ENCODE data around the gene MAPK4.

The MAPK4 gene

GRCh38 chr18:50654211-50654610, 94.3 kb downstream of the MAPK4 start:
- Histone ChIP-seq H3K27me3 (ENCODE audit: control insufficient read depth, insufficient read depth, low read length) (no peaks in the 10 kb centered on the region), H3K4me1 (ENCODE audit: control insufficient read depth, insufficient read depth, low read length) (no peaks in the 10 kb centered on the region), H3K36me3 (ENCODE audit: control insufficient read depth, insufficient read depth, low read length) (no peaks in the 10 kb centered on the region), H3K27ac (ENCODE audit: low read depth, low read length) (no peak overlapping the region), H3K9me3 (ENCODE audit: control insufficient read depth, insufficient read depth, low read length) (no peaks in the 10 kb centered on the region), H3K4me3 (ENCODE audit: low read depth, low read length) (no peak overlapping the region), H3K9ac (ENCODE audit: low read depth, low read length) (no peak overlapping the region)

GRCh38 chr18:50654658-50655550, 95.0 kb downstream of the MAPK4 start:
- H3K4me3 ChIP-seq (ENCODE audit: low read depth, low read length): no peak overlapping the region
- no peak overlapping the region for H3K9ac ChIP-seq (ENCODE audit: low read depth, low read length)
- H3K4me1 ChIP-seq (ENCODE audit: control insufficient read depth, insufficient read depth, low read length): no peaks in the 10 kb centered on the region
- H3K27me3 ChIP-seq (ENCODE audit: control insufficient read depth, insufficient read depth, low read length): no peaks in the 10 kb centered on the region
- H3K27ac ChIP-seq (ENCODE audit: low read depth, low read length): no peak overlapping the region
- no peaks in the 10 kb centered on the region for H3K9me3 ChIP-seq (ENCODE audit: control insufficient read depth, insufficient read depth, low read length)
- no peaks in the 10 kb centered on the region for H3K36me3 ChIP-seq (ENCODE audit: control insufficient read depth, insufficient read depth, low read length)

DNA sequence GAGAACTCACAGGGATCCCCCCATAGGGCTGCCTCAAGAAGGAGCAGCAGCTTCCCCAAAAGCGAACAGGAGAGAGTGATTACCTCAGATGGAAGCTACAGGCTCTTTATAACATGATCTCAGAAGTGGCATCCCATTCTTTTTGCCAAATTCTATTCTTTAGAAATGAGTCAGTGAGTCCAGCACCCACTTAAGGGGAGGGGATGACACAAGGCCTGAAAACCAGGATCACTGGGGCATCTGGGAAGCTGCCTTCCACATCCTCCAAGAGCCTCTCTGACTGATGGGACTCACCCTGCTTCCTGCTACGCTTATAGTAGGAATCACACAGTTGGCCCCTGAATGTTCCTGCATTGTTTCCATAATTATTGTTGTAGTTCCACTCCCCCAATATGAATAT, 96.5 kb downstream of the MAPK4 start:
- Histone ChIP-seq H3K9ac (ENCODE audit: low read depth, low read length) (no peak overlapping the region), H3K27me3 (ENCODE audit: control insufficient read depth, insufficient read depth, low read length) (no peaks in the 10 kb centered on the region), H3K36me3 (ENCODE audit: control insufficient read depth, insufficient read depth, low read length) (no peaks in the 10 kb centered on the region), H3K27ac (ENCODE audit: low read depth, low read length) (no peak overlapping the region), H3K9me3 (ENCODE audit: control insufficient read depth, insufficient read depth, low read length) (no peaks in the 10 kb centered on the region), H3K4me1 (ENCODE audit: control insufficient read depth, insufficient read depth, low read length) (no peaks in the 10 kb centered on the region), H3K4me3 (ENCODE audit: low read depth, low read length) (no peak overlapping the region)

DNA sequence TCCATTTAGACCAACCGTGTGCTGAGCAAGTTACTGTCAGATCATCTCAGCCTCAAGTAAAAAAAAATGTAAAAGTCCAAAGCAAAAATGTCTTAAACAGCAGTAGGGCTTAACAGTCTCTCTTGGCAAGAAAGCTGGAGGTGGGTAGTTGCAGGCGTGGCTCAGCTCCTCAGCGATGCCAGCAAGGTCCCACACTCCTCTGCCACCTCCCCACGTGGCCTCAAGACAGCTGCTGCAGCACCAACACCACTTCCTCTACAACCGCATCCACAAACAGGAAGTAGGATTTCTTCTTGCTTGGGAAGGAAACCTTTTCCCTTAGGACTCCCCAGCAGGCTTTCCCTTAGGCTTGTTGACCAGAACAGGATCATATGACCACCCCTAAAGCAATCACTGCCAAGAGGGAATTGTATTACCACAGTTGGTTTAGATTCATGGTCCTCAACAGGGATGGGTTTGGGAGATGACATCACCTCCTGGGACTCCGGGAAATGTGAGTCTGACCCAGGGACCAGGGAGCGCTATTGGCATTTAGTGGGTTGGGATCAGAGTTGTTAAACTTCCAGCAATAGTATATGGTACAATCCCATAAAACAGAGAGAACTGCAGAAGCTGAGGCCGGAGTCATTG, 97.1 kb downstream of the MAPK4 start:
- no peaks in the 10 kb centered on the region for H3K36me3 ChIP-seq (ENCODE audit: control insufficient read depth, insufficient read depth, low read length)
- H3K9ac ChIP-seq (ENCODE audit: low read depth, low read length): no peak overlapping the region
- no peak overlapping the region for H3K4me3 ChIP-seq (ENCODE audit: low read depth, low read length)
- H3K27ac ChIP-seq (ENCODE audit: low read depth, low read length): no peak overlapping the region
- no peaks in the 10 kb centered on the region for H3K4me1 ChIP-seq (ENCODE audit: control insufficient read depth, insufficient read depth, low read length)
- H3K27me3 ChIP-seq (ENCODE audit: control insufficient read depth, insufficient read depth, low read length): no peaks in the 10 kb centered on the region
- H3K9me3 ChIP-seq (ENCODE audit: control insufficient read depth, insufficient read depth, low read length): no peaks in the 10 kb centered on the region

DNA sequence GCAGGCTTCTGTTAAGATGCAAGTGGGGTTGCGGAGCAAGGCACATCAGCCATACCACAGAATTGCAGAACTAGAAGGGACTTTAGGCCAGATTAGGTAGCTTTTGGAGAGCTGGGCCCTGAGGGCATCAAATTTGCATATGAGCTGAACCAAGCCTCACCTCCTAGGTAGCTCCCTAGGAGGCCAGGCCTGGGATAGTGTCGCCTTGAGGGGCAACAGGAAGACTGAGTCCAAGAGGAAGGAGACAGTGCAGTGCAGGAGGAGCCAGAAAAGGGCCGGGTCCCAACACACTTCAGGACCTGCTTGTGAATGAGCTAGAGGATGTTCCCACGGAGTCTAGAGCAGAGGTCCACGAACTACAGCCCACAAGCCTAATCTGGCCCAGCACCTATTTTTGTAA, 98.7 kb downstream of the MAPK4 start:
- H3K27me3 ChIP-seq (ENCODE audit: control insufficient read depth, insufficient read depth, low read length): no peaks in the 10 kb centered on the region
- H3K4me1 ChIP-seq (ENCODE audit: control insufficient read depth, insufficient read depth, low read length): no peaks in the 10 kb centered on the region
- H3K27ac ChIP-seq (ENCODE audit: low read depth, low read length): no peak overlapping the region
- H3K9ac ChIP-seq (ENCODE audit: low read depth, low read length): no peak overlapping the region
- no peaks in the 10 kb centered on the region for H3K36me3 ChIP-seq (ENCODE audit: control insufficient read depth, insufficient read depth, low read length)
- no peaks in the 10 kb centered on the region for H3K9me3 ChIP-seq (ENCODE audit: control insufficient read depth, insufficient read depth, low read length)
- H3K4me3 ChIP-seq (ENCODE audit: low read depth, low read length): no peak overlapping the region

GRCh38 chr18:50659091-50660003, 99.5 kb downstream of the MAPK4 start:
- H3K27me3 ChIP-seq (ENCODE audit: control insufficient read depth, insufficient read depth, low read length): no peaks in the 10 kb centered on the region
- no peaks in the 10 kb centered on the region for H3K9me3 ChIP-seq (ENCODE audit: control insufficient read depth, insufficient read depth, low read length)
- no peak overlapping the region for H3K9ac ChIP-seq (ENCODE audit: low read depth, low read length)
- H3K27ac ChIP-seq (ENCODE audit: low read depth, low read length): no peak overlapping the region
- H3K4me3 ChIP-seq (ENCODE audit: low read depth, low read length): no peak overlapping the region
- H3K4me1 ChIP-seq (ENCODE audit: control insufficient read depth, insufficient read depth, low read length): no peaks in the 10 kb centered on the region
- H3K36me3 ChIP-seq (ENCODE audit: control insufficient read depth, insufficient read depth, low read length): no peaks in the 10 kb centered on the region

- H3K4me3 ChIP-seq (ENCODE audit: low read depth, low read length): no peak overlapping the region
Observed at GRCh38 chr18:50661013-50661412, 101.1 kb downstream of the MAPK4 start.

DNA sequence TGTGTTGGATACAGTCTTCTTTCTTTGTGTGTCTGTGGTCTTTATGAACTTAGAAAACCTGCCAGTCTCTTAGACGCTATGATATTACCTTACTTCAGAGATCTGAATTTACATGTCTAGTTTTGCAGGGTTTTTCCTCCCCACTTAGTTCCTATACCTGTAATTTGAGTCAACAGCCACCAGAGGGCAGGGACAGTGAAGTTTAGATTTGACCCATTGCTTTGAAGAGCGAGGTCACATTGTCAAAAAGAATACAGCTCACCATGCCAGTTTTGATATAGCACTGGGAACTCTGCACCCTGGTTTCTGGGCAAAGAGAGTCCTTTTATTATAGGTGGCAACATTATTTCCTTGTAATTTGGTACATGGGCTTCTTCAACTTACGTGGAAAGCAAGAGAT, 102.3 kb downstream of the MAPK4 start:
- no peaks in the 10 kb centered on the region for H3K9me3 ChIP-seq (ENCODE audit: control insufficient read depth, insufficient read depth, low read length)
- no peaks in the 10 kb centered on the region for H3K36me3 ChIP-seq (ENCODE audit: control insufficient read depth, insufficient read depth, low read length)
- H3K27me3 ChIP-seq (ENCODE audit: control insufficient read depth, insufficient read depth, low read length): no peaks in the 10 kb centered on the region
- H3K4me1 ChIP-seq (ENCODE audit: control insufficient read depth, insufficient read depth, low read length): no peaks in the 10 kb centered on the region
- no peak overlapping the region for H3K4me3 ChIP-seq (ENCODE audit: low read depth, low read length)
- no peak overlapping the region for H3K27ac ChIP-seq (ENCODE audit: low read depth, low read length)
- H3K9ac ChIP-seq (ENCODE audit: low read depth, low read length): no peak overlapping the region

More at GRCh38 chr18:50661013-50661412, 101.1 kb downstream of the MAPK4 start:
- Histone ChIP-seq H3K27me3 (ENCODE audit: control insufficient read depth, insufficient read depth, low read length) (no peaks in the 10 kb centered on the region), H3K27ac (ENCODE audit: low read depth, low read length) (no peak overlapping the region), H3K4me1 (ENCODE audit: control insufficient read depth, insufficient read depth, low read length) (no peaks in the 10 kb centered on the region), H3K9me3 (ENCODE audit: control insufficient read depth, insufficient read depth, low read length) (no peaks in the 10 kb centered on the region), H3K9ac (ENCODE audit: low read depth, low read length) (no peak overlapping the region), H3K36me3 (ENCODE audit: control insufficient read depth, insufficient read depth, low read length) (no peaks in the 10 kb centered on the region)

DNA sequence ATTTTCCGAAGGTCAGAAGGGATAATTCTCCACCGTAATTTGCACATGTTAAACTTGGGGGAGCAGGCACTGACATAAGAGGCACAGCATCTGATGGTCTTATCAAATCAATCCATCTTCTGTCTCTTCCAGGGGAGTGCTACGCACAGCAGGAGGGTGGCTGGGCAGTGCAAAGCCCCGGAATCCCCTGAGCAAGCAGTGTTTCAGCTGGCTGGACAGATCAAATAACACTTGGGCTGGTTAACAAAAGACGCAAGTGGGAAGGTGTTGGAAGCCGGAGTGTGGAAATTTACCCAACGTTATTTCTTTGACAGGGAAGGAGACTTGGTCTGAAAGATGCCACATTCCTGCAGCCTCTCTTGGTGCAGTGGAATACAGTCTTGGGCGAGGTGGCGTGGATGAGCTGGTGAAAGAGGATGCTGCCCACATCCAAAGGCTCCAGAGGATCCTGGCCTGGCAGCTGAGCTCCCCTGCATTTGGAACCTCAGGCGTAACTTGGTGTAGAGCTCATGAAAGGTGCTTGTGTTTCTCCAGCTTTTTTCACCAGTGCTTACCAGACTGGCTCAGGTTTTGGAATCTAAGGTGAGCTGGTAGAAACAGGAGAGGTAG, 103.0 kb downstream of the MAPK4 start:
- Histone ChIP-seq H3K9ac (ENCODE audit: low read depth, low read length) (no peak overlapping the region), H3K4me3 (ENCODE audit: low read depth, low read length) (no peak overlapping the region), H3K27ac (ENCODE audit: low read depth, low read length) (no peak overlapping the region), H3K36me3 (ENCODE audit: control insufficient read depth, insufficient read depth, low read length) (no peaks in the 10 kb centered on the region), H3K9me3 (ENCODE audit: control insufficient read depth, insufficient read depth, low read length) (no peaks in the 10 kb centered on the region), H3K4me1 (ENCODE audit: control insufficient read depth, insufficient read depth, low read length) (no peaks in the 10 kb centered on the region), H3K27me3 (ENCODE audit: control insufficient read depth, insufficient read depth, low read length) (no peaks in the 10 kb centered on the region)

GRCh38 chr18:50663626-50664441, 103.9 kb downstream of the MAPK4 start:
- Histone ChIP-seq H3K27ac (ENCODE audit: low read depth, low read length) (no peak overlapping the region), H3K36me3 (ENCODE audit: control insufficient read depth, insufficient read depth, low read length) (no peaks in the 10 kb centered on the region), H3K9me3 (ENCODE audit: control insufficient read depth, insufficient read depth, low read length) (no peaks in the 10 kb centered on the region), H3K4me3 (ENCODE audit: low read depth, low read length) (no peak overlapping the region), H3K9ac (ENCODE audit: low read depth, low read length) (no peak overlapping the region), H3K27me3 (ENCODE audit: control insufficient read depth, insufficient read depth, low read length) (no peaks in the 10 kb centered on the region), H3K4me1 (ENCODE audit: control insufficient read depth, insufficient read depth, low read length) (no peaks in the 10 kb centered on the region)

Data from HUES48 (cell line).